ENCODE data around the gene RRP12.
"Not testable (repeated sequence)": the region's sequence is repeated elsewhere in the genome, so short reads cannot be mapped to it uniquely, and the experiment has no call there.

RRP12 gene

DNA sequence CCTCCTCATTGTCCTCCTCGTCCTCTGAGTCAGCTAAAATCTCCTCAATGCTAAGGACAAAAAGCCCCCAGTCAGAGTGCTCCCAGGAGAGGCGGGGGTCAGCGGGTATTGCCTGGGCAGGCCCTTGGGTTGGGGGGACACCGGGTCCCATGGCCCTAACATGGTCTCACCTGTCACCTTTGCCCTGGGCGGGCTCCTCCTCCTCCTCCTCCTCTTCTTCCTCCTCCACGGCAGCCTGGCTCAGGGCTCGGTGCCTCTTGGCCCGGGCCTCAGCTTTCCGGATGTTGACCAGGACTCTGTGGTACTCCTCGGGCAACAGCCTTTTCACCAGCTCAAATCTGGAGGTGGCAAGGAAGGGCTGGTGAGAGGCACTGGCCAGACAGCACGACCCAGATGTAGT, 34.6 kb downstream of the RRP12 start:
- no peak for DNase-seq

DNA sequence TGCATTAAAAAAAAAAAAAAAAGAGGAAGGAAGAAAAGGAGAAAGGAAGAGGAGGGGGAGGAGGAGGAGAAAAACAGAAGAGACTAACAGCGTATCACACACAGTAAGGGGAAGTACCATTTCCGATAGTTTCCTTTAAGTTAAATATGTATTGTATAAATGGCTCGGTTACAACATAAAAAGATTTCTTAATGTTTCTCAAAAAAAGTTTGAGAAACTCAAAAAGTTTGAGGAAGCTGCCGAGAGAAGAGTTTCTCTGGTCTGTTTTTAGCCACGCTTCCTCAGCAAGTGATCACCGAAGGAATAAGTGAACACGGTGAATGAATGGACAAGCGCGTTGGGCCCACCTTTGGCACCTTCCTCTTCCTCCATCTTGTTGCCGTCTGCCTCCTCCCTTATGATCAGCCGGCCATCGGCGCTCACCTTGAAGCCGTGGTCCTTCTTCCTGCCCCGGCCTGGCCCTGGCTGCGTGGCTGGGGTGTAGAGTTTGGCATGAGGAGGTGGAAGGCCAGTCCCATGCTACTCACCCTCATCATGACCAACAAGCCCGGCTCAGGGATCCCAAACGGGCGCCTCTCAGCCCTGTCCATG, 35.3 kb downstream of the RRP12 start:
- no peak for DNase-seq

DNA sequence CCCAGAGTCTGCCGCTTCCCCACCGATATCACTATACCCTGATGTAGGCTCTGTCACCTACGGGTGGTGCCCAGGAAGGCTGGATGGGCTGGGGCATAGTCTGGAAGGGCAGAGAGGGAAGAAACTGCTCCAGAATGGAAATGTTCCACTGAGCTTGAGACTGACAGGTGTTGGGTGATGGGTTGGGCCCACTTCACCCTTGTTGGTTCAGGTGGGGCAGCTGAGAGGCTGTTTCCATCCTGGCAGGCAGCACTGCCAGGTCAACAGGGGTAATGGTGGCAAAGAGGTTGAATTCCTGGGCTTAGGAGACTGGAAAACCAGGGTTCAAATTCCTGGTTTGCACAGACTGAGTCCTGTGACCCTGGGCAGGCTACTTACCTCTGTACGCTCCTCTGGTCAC, 38.1 kb downstream of the RRP12 start:
- no peak for DNase-seq

DNA sequence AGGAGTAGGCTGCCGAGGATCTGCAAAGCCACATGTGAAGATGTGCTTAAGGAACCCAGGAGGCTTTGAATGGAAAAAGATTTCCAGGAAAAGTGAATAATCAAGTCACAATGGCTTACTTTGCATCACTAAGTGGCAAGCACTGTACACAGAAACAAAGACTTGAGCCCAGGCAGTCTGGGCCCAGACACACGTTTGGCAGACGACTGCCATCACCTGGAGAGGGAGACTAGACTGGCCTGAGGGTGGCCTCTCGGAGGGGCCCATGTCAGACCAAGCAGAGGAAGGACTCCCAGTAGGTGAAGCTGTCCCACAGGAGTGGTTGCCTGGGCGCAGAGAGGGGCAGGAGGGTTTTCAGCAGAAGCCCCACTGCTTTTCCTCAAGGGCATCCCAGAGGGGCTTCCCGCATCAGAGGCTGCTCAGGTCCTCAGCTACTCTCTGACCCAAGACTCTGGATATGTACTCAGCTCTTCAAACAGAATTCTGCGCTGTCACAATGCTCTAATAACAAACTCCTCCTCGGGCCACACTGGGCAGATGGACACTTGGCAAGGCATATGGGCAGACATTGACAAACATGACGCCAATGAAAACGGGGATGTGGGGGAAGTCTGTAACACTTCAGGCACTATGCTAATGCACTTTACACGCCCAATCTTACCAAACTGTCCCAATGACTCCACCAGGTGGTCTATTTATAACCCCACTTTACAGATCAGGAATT, 38.7 kb downstream of the RRP12 start:
- DNase-seq = no peak

DNA sequence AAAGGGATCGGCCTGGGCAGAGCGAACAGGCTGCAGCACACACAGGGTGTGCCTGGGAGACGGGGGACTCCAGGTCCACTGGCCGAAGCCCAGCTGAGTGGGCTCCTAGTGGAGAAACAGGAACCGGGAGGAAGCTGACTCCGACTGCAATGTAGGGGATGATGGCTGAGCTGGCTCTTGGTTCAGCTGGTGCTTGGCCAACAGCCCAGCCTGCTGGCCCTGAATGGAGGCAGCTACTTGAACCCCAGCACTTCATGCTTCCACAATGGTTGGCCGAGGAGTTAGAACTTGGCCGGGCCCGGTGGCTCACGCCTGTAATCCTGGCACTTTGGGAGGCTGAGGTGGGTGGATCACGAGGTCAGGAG, 39.6 kb downstream of the RRP12 start:
- no peak for DNase-seq

DNA sequence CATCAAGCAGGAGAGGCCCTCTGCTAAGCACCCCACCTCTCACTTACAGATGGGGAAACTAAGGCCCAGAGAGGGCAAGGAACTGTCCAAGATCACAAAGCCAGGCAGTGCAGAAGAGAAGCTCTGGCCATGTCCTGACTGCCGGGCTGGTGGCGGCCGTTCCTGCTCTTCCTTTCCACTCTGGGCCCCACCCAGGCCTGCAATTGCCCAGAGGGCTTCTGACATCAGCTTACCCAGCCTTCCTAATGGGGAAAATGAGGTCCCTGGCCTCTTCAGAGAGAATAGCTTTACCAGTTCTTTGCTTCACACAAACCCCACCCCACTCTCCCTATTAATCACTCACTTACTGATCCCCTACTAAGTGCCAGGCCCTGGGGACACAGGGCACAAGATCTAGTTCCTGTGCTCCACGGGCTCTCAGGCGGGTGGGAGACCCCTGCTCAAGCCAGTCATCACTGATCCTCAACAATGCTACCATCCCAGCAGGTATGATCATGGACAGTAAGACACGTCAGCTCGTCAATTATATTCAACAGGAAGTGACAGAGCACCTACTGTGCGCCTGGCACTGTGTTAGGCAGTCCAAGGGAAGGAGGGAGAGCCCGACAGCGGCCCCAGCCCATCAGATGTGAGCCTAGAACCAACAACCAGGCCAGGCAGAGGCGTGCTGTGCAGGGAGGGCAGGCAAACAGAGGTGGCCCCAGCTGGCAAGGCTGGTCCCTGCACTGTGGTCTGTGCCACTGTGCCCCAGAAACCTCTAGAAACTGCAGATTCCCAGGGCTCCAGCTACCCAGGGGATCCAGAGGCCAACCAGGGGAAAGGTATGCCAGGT, 40.2 kb downstream of the RRP12 start:
- no peak for DNase-seq

DNA sequence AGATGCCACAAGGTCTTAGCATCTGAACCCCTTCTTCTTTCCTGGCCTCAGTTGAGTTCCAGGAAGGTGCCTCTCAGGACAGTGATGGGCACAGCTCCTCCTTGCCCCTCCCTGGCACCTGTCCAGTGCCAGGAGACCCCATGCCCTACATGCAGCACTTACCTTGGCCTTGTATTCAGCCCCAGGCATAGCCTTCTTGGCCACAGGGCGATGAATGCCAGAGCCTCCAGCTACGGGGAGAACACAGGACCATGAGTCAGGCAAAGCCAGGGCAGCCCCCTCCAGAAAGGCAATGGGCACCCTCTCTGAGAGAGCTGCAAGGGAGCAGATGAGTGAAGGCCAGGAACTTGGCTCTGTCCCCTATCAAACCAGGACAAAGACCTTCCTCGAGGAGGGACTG, 42.4 kb downstream of the RRP12 start:
- DNase-seq = no peak

DNA sequence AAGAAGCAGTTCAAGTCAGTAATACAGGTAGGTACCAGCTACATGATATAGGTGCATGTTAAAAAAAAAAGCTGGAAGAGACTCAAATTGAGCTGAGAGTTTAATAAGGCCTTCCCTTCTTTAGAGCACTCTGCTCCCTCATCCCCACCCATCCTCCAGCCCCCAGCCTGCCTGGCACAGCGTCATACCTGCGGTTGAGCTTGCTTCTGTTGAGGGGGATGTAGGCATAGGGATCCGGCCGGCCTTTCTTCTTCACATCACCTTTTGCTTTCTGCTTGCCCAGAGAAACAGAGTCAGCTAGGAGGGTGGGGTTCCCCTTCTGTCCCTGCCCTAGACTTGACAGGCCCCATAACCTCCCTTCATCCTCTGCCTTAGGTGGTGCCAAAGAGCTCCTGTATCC, 42.8 kb downstream of the RRP12 start:
- DNase-seq = no peak

DNA sequence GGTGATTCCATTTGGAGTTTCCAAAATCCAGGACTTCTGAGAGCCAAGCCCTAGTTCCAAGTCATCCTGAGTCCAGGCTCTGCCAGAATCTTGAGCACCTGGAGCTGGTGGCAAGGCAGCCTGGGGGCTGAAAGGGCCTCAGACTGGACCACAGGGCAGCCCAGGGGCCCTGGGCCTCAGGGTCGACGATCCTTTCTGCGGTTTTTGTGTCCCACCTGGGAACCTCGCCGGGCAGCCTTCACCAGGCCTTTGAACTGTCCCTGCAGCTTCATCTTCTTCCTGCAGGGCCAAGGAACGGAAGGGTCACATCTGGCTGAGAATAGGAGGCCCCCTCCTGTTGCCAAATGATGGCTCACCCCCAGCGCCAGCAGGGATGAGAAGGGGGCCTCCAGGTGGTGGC, 44.2 kb downstream of the RRP12 start:
- no peak for DNase-seq

DNA sequence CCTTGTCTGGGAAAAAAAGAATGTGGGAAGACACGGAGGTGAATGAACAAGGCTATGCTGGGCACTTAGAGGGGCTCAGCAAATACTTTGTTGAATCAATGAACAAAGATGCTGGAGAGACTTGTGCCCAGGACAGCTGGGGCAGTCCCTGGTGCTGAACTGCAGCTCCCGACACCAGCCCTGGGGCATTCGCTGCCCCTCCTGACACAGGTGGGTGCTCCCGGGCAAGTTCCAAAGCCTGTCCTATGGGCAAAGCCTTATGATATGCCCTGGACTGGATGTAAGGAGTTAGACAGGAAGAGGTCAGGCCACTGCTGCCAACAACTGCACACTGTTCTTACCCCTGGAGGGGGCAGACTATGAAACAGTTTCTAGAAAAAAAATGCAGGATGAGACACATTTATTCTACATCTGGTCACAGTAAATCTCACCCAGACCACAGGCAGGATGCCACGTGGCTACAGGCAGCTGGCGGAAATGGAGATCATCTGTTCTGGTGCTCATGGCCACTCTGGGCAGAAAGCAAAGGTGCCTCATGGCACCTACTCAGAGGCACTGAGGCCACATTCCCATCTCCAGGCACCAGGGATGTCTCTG, 44.7 kb downstream of the RRP12 start:
- DNase-seq = peak in 1 of 2 donors; percentile 41

DNA sequence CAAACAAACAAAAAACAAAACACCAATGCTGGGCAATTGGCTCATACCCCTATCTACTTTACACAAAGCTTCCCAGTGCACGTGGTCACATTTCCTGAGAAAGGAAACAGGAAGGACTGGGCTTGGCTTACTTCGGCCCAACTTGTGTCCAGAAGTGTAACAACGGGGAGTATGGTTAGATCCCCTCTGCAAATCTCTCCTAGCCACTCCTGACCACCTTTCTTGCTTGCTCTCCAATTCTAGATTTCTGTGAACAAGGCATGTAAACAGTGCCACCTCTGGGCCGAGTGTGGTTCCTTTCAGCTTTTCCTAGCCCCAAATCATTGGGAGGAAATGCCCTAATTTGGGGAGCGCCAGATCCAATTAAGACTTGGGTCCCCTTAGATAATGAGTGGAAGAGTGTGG, 45.6 kb downstream of the RRP12 start:
- DNase-seq = no peak

DNA sequence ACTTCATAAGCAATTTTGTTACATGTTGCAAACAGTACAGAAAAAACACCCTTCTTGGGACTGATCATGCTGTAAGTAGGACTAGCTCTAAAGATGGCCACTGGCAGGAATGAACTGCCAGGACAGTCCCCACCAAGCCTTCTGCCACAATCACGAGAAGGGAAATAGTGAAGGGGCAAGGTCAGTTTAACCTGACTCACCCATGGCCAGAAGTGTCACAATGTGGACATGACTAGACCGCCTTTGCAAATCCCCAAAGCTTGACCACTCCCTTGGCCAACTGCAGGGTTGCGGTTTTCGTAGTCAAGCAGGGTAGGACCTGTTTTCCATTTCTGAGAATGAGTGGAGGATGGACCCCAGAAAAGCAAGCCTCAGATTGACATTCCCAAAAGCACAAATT, 47.2 kb downstream of the RRP12 start:
- DNase-seq = peak in 1 of 2 donors; percentile 69

DNA sequence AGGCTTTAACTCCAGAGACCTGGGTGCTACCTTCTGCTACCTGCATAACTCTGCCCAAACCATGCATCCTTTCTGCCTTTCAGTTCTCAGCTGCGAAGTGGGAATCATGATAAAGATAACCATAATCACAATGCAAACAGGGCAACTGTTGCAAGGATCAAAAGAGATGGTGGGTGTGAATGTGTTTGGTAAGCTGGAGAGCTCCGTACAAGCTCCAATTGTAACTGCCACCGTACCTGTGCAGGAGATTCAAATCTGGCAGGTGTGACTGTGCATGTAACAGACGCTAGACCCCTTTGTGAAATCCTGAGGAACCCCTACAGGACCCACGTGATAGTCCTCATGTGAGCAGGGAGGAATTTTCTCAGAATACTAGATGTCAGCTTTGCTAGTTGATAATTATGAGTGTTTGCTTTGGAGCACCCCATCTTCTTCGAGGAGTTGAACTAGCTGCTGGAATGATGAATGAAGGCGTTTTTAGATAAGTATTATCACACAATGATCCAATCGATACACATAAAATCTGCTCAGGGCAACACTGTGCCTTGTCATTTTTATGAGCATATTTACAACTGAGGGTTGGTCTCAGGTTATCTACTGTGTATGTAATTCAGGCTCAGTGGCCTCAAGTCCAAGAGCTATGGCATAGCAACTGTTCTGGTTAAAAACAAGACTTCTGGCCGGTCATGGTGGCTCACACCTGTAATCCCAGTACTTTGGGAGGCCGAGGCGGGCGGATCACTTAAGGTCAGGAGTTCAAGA, 51.2 kb downstream of the RRP12 start:
- DNase-seq = no peak

DNA sequence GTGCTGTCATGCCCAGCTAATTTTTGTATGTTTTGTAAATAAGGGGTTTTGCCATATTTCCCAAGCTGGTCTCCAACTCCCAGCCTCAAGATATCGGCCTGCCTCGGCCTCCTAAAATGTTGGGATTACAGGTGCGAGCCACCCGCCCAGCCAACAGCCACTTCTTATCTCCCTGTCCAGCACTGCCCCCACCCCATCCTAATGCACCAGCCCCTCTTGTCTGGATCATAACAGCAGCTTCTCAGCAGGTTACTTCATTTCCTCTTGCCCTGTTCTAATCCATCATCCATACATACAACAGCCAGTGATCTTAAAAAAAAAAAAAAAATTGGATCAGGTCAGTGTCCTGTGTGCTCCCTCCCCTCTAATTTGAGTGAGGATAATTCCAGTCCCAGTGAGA, 53.8 kb downstream of the RRP12 start:
- no peak for DNase-seq

DNA sequence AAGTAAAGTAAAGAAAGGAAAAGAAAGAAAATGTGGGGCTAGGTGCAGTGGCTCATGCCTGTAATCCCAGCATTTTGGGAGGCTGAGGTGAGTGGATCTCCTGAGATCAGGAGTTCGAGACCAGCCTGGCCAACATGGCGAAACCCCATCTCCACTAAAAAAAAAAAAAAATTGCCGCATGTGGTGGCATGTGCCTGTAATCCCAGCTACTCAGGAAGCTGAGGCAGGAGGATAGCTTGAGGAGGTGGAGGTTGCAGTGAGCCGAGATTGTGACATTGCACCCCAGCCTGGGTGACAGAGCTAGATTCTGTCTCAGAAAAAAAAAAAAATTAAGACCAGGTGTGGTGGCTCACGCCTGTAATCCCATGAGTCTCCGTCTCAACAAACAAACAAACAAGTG, 57.5 kb downstream of the RRP12 start:
- DNase-seq = not testable (repeated sequence)

DNA sequence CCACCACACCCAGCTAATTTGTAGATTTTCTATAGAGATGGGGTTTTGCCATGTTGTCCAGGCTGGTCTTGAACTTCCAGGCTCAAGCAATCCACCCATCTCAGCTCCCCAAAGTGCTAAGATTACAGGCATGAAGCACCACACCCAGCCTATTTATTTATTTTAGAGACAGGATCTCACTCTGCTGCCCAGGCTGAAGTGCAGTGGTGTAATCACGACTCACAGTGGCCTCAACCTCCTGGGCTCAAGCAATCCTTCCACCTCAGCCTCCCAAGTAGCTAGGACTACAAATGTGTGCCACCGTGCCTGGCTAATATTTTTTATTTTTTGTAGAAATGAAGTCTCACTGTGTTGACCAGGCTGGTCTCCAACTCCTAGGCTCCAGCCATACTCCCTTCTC, 59.7 kb downstream of the RRP12 start:
- DNase-seq = no peak

DNA sequence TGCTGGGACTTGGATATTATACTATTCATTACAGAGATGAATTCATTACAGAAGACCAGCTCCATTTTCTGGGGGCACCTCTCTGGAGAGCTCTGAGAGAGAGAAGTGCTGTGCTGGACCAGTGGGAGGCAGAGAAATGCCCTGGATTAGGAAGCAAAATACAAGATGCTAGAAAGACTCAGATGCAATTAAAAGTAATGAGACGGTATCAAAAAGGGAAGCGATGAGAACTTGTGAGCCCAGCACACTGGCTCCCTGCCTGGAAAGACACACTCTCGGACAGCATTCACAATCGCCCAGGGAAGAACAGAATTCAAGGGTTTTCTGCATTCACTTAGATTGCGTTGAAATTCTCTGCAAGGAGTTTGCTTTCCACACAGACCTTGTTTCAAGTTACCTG, 63.1 kb downstream of the RRP12 start:
- no peak for DNase-seq

DNA sequence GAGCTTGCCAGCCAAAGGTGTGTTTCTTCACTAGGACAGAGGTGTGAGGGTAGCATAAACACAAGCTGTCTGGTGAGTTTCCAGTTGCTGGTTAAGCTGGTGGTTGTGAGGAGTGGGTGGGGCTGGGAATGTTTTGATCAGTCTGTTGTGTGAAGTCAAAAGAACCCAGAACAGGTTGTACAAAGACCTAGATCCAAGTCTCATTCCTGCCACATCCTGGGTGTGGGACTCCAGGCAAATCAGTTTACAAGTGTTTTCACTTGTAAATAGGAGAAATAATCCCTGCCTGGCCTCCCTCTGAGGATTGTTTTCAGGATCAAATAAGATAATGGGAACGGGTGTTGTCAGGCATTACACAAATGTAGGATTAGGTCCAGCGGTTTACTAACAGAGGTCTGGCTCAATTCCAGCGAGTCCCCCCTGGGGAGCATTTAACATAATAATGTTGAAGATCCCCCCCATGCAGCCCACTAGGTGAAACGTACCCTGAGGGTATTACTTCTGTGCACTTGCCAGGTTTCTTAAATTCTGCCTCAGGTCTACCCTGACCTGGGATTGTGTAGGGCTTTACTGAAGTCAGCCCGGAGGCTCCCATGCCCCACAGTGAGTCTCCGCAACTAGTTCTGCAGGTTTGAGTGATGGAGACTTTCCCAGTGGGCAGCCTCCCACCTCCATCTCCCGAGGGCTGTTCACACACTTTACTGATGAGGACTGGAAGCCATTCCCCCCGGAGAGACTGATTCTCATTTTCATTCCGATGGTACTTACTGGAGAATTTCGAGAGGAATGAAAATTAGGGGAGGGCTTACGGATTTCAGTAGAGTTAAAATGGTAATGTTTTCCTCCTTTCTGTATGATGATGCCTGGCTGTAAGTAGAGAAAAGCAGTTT, 64.0 kb downstream of the RRP12 start:
- no peak for DNase-seq

DNA sequence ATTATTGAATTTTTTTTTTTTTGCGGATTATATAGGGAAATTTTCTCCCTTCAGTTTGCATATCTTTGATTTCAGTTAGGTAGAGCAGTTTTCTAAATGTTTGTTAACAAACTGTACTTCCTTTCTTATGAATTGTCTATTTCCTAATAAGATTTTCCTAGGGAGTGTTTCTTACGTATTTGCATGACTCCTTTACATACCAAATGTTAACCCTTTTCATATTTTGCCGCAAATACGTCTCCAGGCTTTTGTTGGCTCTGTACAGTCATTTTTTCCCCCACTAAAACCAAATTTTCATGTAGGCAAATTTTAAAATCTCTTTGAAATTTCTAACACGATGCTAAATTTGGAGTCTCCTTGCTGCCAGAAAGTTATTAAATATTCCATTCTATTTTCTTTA, 64.7 kb downstream of the RRP12 start:
- no peak for DNase-seq

DNA sequence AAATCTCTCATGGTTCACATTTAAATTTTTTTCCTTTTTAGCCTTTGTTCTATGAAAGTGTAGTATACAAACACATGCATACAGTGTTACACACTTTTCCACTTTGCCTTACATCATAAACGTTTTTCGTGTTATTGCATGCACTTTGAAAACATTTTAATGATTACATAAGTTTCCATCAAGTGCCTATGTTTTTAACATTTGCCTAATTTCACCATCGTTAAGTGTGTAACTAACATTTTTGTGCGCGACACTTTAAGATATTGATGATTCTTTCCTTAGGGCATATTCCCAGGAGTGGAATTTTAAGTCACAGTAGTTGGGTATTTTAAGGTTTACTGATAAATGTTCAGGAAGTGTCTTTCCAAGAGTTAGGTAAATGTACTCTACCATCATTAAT, 65.1 kb downstream of the RRP12 start:
- no peak for DNase-seq

DNA sequence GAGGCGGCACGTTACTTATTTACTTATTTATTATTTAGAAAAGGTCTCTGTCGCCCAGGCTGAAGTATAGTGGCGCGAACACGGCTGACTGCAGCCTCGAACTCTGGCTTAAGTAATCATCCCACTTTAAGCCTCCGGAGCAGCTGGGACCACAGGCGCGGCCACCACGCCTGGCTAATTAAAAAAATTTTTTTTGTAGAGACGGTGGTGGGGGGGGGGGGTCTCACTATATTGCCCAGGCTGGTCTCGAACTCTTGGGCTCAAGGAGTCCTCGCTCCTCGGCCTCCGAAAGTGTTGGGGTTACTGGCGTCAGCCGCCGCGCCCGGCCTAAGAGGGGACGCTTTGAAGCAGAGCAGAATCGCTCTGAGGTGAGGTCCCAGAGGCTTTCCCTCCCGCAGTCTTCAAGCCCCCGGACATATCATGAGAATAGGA, 65.9 kb downstream of the RRP12 start:
- no peak for DNase-seq
